Heart left ventricle (tissue), 16 donors: ENCODE data around the gene RGCC. TPM values are rescaled to one million over a fixed set of nuclear protein-coding genes. Genes with fewer than 3 reads are reported as not detected.

Source experiments
- ATAC-seq, 4 donors: fragments of 200-7000 bp; cut with Tn5 transposase; one replicate each; pipeline ENCODE4 v1.9.1; 2020 to 2022; ENCODE audit warnings: moderate library complexity in 4 of 4, mild to moderate bottlenecking in 3 of 4, moderate number of reproducible peaks in 1 of 4
- DNase-seq, 5 donors: peaks; one replicate each; pipeline ENCODE4 v3.0.0-alpha.2; 2020
- H3K27ac ChIP-seq, 12 donors: fragments of 200-600 bp; sonication (generic) in 4 of 12; one replicate each; pipeline versions ENCODE4 v1.5.0 to v1.8.0; 2016 to 2022; ENCODE audit warnings: mild to moderate bottlenecking in 2 of 12
- H3K27me3 ChIP-seq, 9 donors: fragments of 200-600 bp; sonication (generic) in 2 of 9; one replicate each; pipeline versions ENCODE4 v1.5.1 to v1.8.0; 2016 to 2022; ENCODE audit warnings: mild to moderate bottlenecking in 3 of 9
- H3K36me3 ChIP-seq, 9 donors: fragments of 200-600 bp; sonication (generic) in 2 of 9; one replicate each; pipeline versions ENCODE4 v1.5.0 to v1.8.0; 2018 to 2022; ENCODE audit warnings: mild to moderate bottlenecking in 2 of 9
- H3K4me1 ChIP-seq, 12 donors: fragments of 200-600 bp; sonication (generic) in 4 of 12; one replicate each; pipeline versions ENCODE4 v1.5.0 to v1.8.0; 2016 to 2022; ENCODE audit warnings: mild to moderate bottlenecking in 3 of 12
- H3K4me3 ChIP-seq, 12 donors: fragments of 200-600 bp; sonication (generic) in 4 of 12; one replicate each; pipeline versions ENCODE4 v1.5.0 to v1.8.0; 2017 to 2022; ENCODE audit warnings: mild to moderate bottlenecking in 9 of 12, moderate library complexity in 4 of 12
- H3K9me3 ChIP-seq, 12 donors: fragments of 200-600 bp; sonication (generic) in 4 of 12; one replicate each; pipeline versions ENCODE4 v1.5.0 to v1.8.0; 2016 to 2022; ENCODE audit warnings: mild to moderate bottlenecking in 1 of 12
- POLR2A ChIP-seq, 2 donors: fragments of 450-650 bp; IDR thresholded peaks; one replicate each; pipeline ENCODE4 v1.6.1; 2017; ENCODE audit warnings: antibody characterized with exemption in 2 of 2, mild to moderate bottlenecking in 2 of 2, moderate library complexity in 2 of 2
- WGBS, 4 donors: extraction: QIAGEN DNeasy Blood & Tissue Kit in 2 of 4; methylation state at CpG; one replicate each; pipeline versions ENCODE4 v1.1.5 to v1.1.7; 2013 to 2018; 5-methylcytosine and 5-hydroxymethylcytosine counted together
- intact Hi-C, 10 donors: fragments of 100-400 bp; cut with DNase I; formaldehyde crosslinking; loops; one replicate each; pipeline versions ENCODE4 v1.11.1 to v1.14.2; 2022
- polyA plus RNA-seq, 2 donors: library from polyadenylated mRNA; stranded (reverse); fragments of 200-250 nt; gene quantifications; one replicate each; pipeline ENCODE4 v1.2.3, GENCODE V29; 2013
- total RNA-seq, 9 donors: library from RNA; depleted of rRNA in 2 of 9; stranded (reverse); fragments of >200 nt in 2 of 9; fragmentation: NEBNext Ultra II Directional in 3 of 9; extraction: Animal tissue kit (Norgen Biotek cat#: 25700) in 3 of 9; gene quantifications; one replicate each; pipeline versions ENCODE4 v1.1.0 to v1.2.4, GENCODE V29; 2016 to 2023
- TF ChIP-seq, protein P1 (sequence below), 12 donors: fragments of 200-600 bp; sonication (generic) in 4 of 12; IDR thresholded peaks; one replicate each; pipeline versions ENCODE4 v1.5.0 to v1.8.0; 2018 to 2022; ENCODE audit warnings: antibody characterized with exemption in 12 of 12, mild to moderate bottlenecking in 5 of 12
- donor health status: ischemic (EF 13 %, LVEDD 7.1; RV severe dilation, severe dysfunction).
- donor health status: healthy with polysubstance abuse.
- donor health status: DM: no; HTN: yes; CAD: no.
- donor health status: DM: no; HTN: no; CAD: no.
- donor health status: ischemic (EF 25% LVEDD 6.9; RV normal size, moderate dysfunction).
- donor health status: ischemic (EF 25% LVEDD 5.7; RV mildly dilated, moderate dysfunction).
- donor health status: healthy.
- donor health status: DM: yes; HTN: yes; CAD: no.
- donor health status: ischemic (EF 35%, LVEDD 5.7; RV mildly dilated, moderate dysfunction).
- donor health status: nonischemic (EF 11% LVEDD 7.7; RV severe dilation, severe dysfunction).
- donor health status: DM: yes; HTN: yes; CAD: no.
- donor health status: PGD.
- donor health status: ischemic (EF 29% LVEDD 5.4; RV normal size, mild dysfunction).
- donor health status: nonischemic (EF 23%, LVEDD 6.1; RV moderate dilation, normal function).

RGCC gene
- total and polyA plus RNA-seq, 11 donors, result 22.9 to 228 (median 48.6) TPM

- DNase-seq, result no peak
- no peaks in the 10 kb centered on the region for H3K36me3 ChIP-seq
- H3K4me3 ChIP-seq, result no peak overlapping the region
- H3K27ac ChIP-seq, result no peak overlapping the region
- WGBS, 4 donors, result 95 to 100% (median 99%) methylated on average over 3 of the region's 3 CpGs
- intact Hi-C loops, result no loop called here
- ATAC-seq, result no peak
- no peaks in the 10 kb centered on the region for H3K4me1 ChIP-seq
- no peaks in the 10 kb centered on the region for H3K9me3 ChIP-seq
- no peaks in the 10 kb centered on the region for H3K27me3 ChIP-seq
- no peak for TF ChIP-seq POLR2A (IDR thresholded peaks at IDR 0.05)
These were observed 58.8 kb downstream of the RGCC start for GRCh38 chr13:41516166-41516565.

GRCh38 chr13:41516760-41517159 lies 59.4 kb downstream of the RGCC start:
- no peaks in the 10 kb centered on the region for H3K9me3 ChIP-seq
- H3K27ac ChIP-seq, result no peak overlapping the region
- WGBS, 4 donors, result 93 to 96% (median 94%) methylated on average over 4 of the region's 4 CpGs
- TF ChIP-seq, protein P1, sequence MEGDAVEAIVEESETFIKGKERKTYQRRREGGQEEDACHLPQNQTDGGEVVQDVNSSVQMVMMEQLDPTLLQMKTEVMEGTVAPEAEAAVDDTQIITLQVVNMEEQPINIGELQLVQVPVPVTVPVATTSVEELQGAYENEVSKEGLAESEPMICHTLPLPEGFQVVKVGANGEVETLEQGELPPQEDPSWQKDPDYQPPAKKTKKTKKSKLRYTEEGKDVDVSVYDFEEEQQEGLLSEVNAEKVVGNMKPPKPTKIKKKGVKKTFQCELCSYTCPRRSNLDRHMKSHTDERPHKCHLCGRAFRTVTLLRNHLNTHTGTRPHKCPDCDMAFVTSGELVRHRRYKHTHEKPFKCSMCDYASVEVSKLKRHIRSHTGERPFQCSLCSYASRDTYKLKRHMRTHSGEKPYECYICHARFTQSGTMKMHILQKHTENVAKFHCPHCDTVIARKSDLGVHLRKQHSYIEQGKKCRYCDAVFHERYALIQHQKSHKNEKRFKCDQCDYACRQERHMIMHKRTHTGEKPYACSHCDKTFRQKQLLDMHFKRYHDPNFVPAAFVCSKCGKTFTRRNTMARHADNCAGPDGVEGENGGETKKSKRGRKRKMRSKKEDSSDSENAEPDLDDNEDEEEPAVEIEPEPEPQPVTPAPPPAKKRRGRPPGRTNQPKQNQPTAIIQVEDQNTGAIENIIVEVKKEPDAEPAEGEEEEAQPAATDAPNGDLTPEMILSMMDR (IDR thresholded peaks at IDR 0.05), result no peak
- TF ChIP-seq POLR2A (IDR thresholded peaks at IDR 0.05), result no peak
- H3K4me3 ChIP-seq, result no peak overlapping the region
- H3K4me1 ChIP-seq, result no peaks in the 10 kb centered on the region
- intact Hi-C loops, result no loop called here
- H3K27me3 ChIP-seq, result no peaks in the 10 kb centered on the region
- ATAC-seq (no peak), DNase-seq (no peak)
- H3K36me3 ChIP-seq, result no peaks in the 10 kb centered on the region

GRCh38 chr13:41520016-41520659 lies 62.8 kb downstream of the RGCC start:
- TF ChIP-seq, protein P1 (IDR thresholded peaks at IDR 0.05), result no peak
- no peak for TF ChIP-seq POLR2A (IDR thresholded peaks at IDR 0.05)
- no peaks in the 10 kb centered on the region for H3K36me3 ChIP-seq
- no peaks in the 10 kb centered on the region for H3K4me1 ChIP-seq
- ATAC-seq (no peak), DNase-seq (no peak)
- no peak overlapping the region for H3K4me3 ChIP-seq
- intact Hi-C loops, result no loop called here
- H3K27me3 ChIP-seq, result no peaks in the 10 kb centered on the region
- no peaks in the 10 kb centered on the region for H3K9me3 ChIP-seq
- WGBS, 4 donors, result 81 to 87% (median 84%) methylated on average over 6 to 7 of the region's 7 CpGs
- H3K27ac ChIP-seq, result no peak overlapping the region

Other genes starting within 250 kb of the RGCC start
- 10 to 100 TPM in 6 of 9 donors, 1 to 10 TPM in 3; 8.3 to 12.0 (median 10.7) TPM for gene MTRF1, start 194.0 kb upstream of the RGCC start, total RNA-seq
- gene MTRF1, start 194.0 kb upstream of the RGCC start, polyA plus RNA-seq, result 1 to 10 TPM; 8.8 to 9.2 TPM
- gene NAA16, start 146.3 kb upstream of the RGCC start, total RNA-seq, result 10 to 100 TPM in 1 of 9 donors, 1 to 10 TPM in 8; 4.2 to 10.7 (median 7.7) TPM
- gene NAA16, start 146.3 kb upstream of the RGCC start, polyA plus RNA-seq, result 1 to 10 TPM; 3.6 to 6.2 TPM